Trophoblast cell (in vitro differentiated cells and primary cell): ENCODE measurements around the gene FAM169A.

ENCODE experiments used
- DNase-seq, 2 donors: peaks; one replicate each; pipeline ENCODE4 v3.0.0-alpha.2; 2016
- H2AFZ ChIP-seq: 2 replicates; pipeline ENCODE4 v1.6.1; 2013; ENCODE audit warnings: low read length, moderate library complexity, mild to moderate bottlenecking; ENCODE audit not compliant: insufficient read depth, poor library complexity
- H2AK5ac ChIP-seq: 2 replicates; pipeline ENCODE4 v1.6.1; 2013; ENCODE audit warnings: mild to moderate bottlenecking, low read length
- H2BK120ac ChIP-seq: 2 replicates; pipeline ENCODE4 v1.6.1; 2013; ENCODE audit warnings: low read length, mild to moderate bottlenecking, moderate library complexity; ENCODE audit not compliant: insufficient read depth, poor library complexity
- H2BK12ac ChIP-seq: 2 replicates; pipeline ENCODE4 v1.6.1; 2013; ENCODE audit warnings: mild to moderate bottlenecking, low read length, moderate library complexity
- H2BK5ac ChIP-seq: 2 replicates; pipeline ENCODE4 v1.6.1; 2013; ENCODE audit warnings: low read length, low read depth, moderate library complexity, mild to moderate bottlenecking; ENCODE audit not compliant: poor library complexity
- H3K14ac ChIP-seq: 2 replicates; pipeline ENCODE4 v1.6.1; 2013; ENCODE audit warnings: mild to moderate bottlenecking, low read length
- H3K18ac ChIP-seq: 2 replicates; pipeline ENCODE4 v1.6.1; 2013; ENCODE audit warnings: mild to moderate bottlenecking, low read length
- H3K23ac ChIP-seq: 2 replicates; pipeline ENCODE4 v1.6.1; 2013; ENCODE audit warnings: low read length
- H3K27ac ChIP-seq: 2 replicates; pipeline ENCODE4 v1.5.1; 2013; ENCODE audit warnings: low read depth, mild to moderate bottlenecking, inconsistent platforms, low read length, moderate library complexity
- H3K27me3 ChIP-seq: 2 replicates; pipeline ENCODE4 v1.6.1; 2013; ENCODE audit warnings: inconsistent platforms, mild to moderate bottlenecking, low read length, moderate library complexity; ENCODE audit not compliant: insufficient read depth
- H3K36me3 ChIP-seq, 2 experiments: 1 replicate in 1 of 2; 2 replicates in 1 of 2; pipeline ENCODE4 v1.6.1; 2013; ENCODE audit warnings: low read length in 2 of 2, mild to moderate bottlenecking in 2 of 2, moderate library complexity in 1 of 2; ENCODE audit not compliant: insufficient read depth in 2 of 2, control insufficient read depth in 1 of 2
- H3K4ac ChIP-seq: 2 replicates; pipeline ENCODE4 v1.6.1; 2013; ENCODE audit warnings: low read depth, mild to moderate bottlenecking, low read length, moderate library complexity
- H3K4me1 ChIP-seq, 2 experiments: 1 replicate in 1 of 2; 2 replicates in 1 of 2; pipeline ENCODE4 v1.6.1; 2013; ENCODE audit warnings: low read length in 2 of 2, mild to moderate bottlenecking in 2 of 2, moderate library complexity in 1 of 2; ENCODE audit not compliant: insufficient read depth in 2 of 2, control insufficient read depth in 1 of 2
- H3K4me2 ChIP-seq: 2 replicates; pipeline ENCODE4 v1.6.1; 2013; ENCODE audit warnings: inconsistent platforms, mild to moderate bottlenecking, low read length, moderate library complexity
- H3K4me3 ChIP-seq: 2 replicates; pipeline ENCODE4 v1.5.1; 2013; ENCODE audit warnings: mild to moderate bottlenecking, low read depth, low read length, inconsistent platforms
- H3K79me1 ChIP-seq: one replicate; pipeline ENCODE4 v1.6.1; 2013; ENCODE audit warnings: low read length
- H3K79me2 ChIP-seq: 2 replicates; pipeline ENCODE4 v1.6.1; 2013; ENCODE audit warnings: low read length, mild to moderate bottlenecking; ENCODE audit not compliant: control insufficient read depth, insufficient read depth, poor library complexity
- H3K9ac ChIP-seq: 2 replicates; pipeline ENCODE4 v1.6.1; 2013; ENCODE audit warnings: mild to moderate bottlenecking, low read length
- H3K9me3 ChIP-seq: 2 replicates; pipeline ENCODE4 v1.6.1; 2013; ENCODE audit warnings: low read depth, mild to moderate bottlenecking, control low read depth, inconsistent platforms, low read length; ENCODE audit not compliant: insufficient read depth
- H4K12ac ChIP-seq: 2 replicates; pipeline ENCODE4 v1.6.1; 2013; ENCODE audit warnings: low read depth, mild to moderate bottlenecking, low read length, moderate library complexity
- H4K8ac ChIP-seq: 2 replicates; pipeline ENCODE4 v1.6.1; 2013; ENCODE audit warnings: low read depth, mild to moderate bottlenecking, low read length, moderate library complexity
- H4K91ac ChIP-seq: one replicate; pipeline ENCODE4 v1.6.1; 2013; ENCODE audit warnings: low read depth, mild to moderate bottlenecking, low read length, moderate library complexity
- WGBS: extraction: QIAGEN DNeasy Blood & Tissue Kit; methylation state at CpG from one replicate; pipeline ENCODE4 v1.1.7; 2013; ENCODE audit warnings: missing lambda C conversion rate; ENCODE audit not compliant: insufficient read length, insufficient coverage; ENCODE audit errors: extremely low coverage; 5-methylcytosine and 5-hydroxymethylcytosine counted together

FAM169A gene

DNA sequence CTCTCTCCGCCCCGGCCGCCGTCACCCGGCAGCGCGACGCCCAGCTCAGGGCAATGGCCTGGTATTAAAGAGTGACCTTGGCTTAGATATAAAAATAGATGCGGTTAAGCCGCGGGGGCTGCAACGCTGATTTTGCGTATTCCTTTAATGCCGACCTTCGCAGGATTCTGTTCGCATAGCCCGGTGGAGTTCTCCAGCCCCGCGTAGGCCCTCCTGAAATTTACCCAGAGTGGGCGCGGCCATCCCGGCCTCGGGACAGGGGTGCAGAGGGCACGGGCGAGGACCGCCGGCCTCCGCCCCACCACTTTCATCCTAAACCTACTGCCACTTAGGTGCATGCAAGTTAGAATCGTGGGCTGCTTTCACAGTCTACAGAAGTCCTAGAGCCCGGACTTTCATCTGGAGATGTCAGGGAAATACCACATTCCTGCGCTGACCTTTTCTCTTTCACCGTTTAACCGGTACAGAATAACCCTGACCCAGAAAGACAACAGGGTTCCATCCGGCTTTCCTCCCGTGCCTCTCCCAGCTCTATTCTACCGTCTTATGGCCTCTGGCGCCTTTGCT lies 492 bp upstream of the FAM169A start:
- H3K79me2 ChIP-seq, result peaks cover 26% of the 10 kb centered on the region
- peak overlapping the region; percentile 92 for H3K14ac ChIP-seq
- H3K79me1 ChIP-seq, result peaks cover 38% of the 10 kb centered on the region
- no peaks in the 10 kb centered on the region for H3K36me3 ChIP-seq
- H4K91ac ChIP-seq, result peak overlapping the region; percentile 87
- peak overlapping the region; percentile 61 for H4K8ac ChIP-seq
- H3K4me2 ChIP-seq, result peak overlapping the region; percentile 94
- no peaks in the 10 kb centered on the region for H3K9me3 ChIP-seq
- no CpG with 5 or more reads among the region's 37 CpGs for WGBS
- H2BK5ac ChIP-seq, result peak overlapping the region; percentile 96
- peak overlapping the region; percentile 96 for H3K4me3 ChIP-seq
- peak overlapping the region; percentile 94 for H3K9ac ChIP-seq
- peak overlapping the region; percentile 32 for H2BK12ac ChIP-seq
- no peaks in the 10 kb centered on the region for H3K27me3 ChIP-seq
- H3K18ac ChIP-seq, result peak overlapping the region; percentile 79
- H4K12ac ChIP-seq, result peak overlapping the region; percentile 54
- peak overlapping the region; percentile 21 for H2AK5ac ChIP-seq
- H3K27ac ChIP-seq, result peak overlapping the region; percentile 97
- peak overlapping the region; percentile 86 for H3K4ac ChIP-seq
- peaks cover 9 to 12% of the 10 kb centered on the region in 2 experiments for H3K4me1 ChIP-seq
- DNase-seq, result peak in 1 of 2 donors; percentile 50
- H3K23ac ChIP-seq, result no peak overlapping the region
- H2AFZ ChIP-seq, result peak overlapping the region; percentile 41
- H2BK120ac ChIP-seq, result peak overlapping the region; percentile 98

DNA sequence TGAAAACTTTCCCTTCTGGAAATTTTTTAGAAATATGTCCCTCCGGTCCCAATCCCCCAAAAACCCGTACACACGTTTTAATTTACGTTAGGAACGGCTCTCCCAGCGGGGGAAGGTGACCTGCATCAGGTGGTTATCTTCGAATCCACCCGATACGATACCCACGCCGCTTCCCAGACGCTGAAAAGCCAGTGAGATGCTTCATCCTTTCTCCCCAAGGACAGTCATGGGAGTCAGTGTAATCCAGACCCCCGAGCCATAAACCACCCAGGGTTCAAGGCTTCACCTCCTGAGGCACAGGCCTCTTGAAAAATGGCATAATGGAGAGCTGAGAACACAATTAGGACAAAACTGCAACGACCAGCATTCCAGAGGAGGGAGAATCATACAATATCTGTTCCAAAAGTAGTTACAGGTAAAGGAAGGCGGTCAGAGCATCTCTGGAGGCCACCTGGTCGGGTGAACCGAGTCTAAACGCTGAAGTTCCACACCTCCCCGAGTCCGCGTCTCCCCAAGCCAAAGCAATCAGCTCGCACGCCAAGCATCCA lies 857 bp downstream of the FAM169A start:
- H2BK120ac ChIP-seq, result peak overlapping the region; percentile 98
- H3K9ac ChIP-seq, result peak overlapping the region; percentile 94
- H2AK5ac ChIP-seq, result peak overlapping the region; percentile 66
- peaks cover 0 to 2% of the 10 kb centered on the region in 2 experiments for H3K36me3 ChIP-seq
- no peaks in the 10 kb centered on the region for H3K9me3 ChIP-seq
- no peaks in the 10 kb centered on the region for H3K27me3 ChIP-seq
- H3K4ac ChIP-seq, result peak overlapping the region; percentile 86
- peak in 1 of 2 donors; percentile 23 for DNase-seq
- peak overlapping the region; percentile 50 for H3K23ac ChIP-seq
- H3K14ac ChIP-seq, result peak overlapping the region; percentile 92
- H3K79me1 ChIP-seq, result peaks cover 33% of the 10 kb centered on the region
- H4K91ac ChIP-seq, result peak overlapping the region; percentile 87
- H3K18ac ChIP-seq, result peak overlapping the region; percentile 79
- peak overlapping the region; percentile 80 for H2BK12ac ChIP-seq
- H2BK5ac ChIP-seq, result peak overlapping the region; percentile 96
- peaks cover 32% of the 10 kb centered on the region for H3K79me2 ChIP-seq
- H2AFZ ChIP-seq, result peak overlapping the region; percentile 41
- H4K8ac ChIP-seq, result peak overlapping the region; percentile 61
- peaks cover 9% of the 10 kb centered on the region in 2 experiments for H3K4me1 ChIP-seq
- peak overlapping the region; percentile 97 for H3K27ac ChIP-seq
- peak overlapping the region; percentile 81 for H4K12ac ChIP-seq
- no CpG with 5 or more reads among the region's 23 CpGs for WGBS
- peak overlapping the region; percentile 94 for H3K4me2 ChIP-seq
- peak overlapping the region; percentile 96 for H3K4me3 ChIP-seq

DNA sequence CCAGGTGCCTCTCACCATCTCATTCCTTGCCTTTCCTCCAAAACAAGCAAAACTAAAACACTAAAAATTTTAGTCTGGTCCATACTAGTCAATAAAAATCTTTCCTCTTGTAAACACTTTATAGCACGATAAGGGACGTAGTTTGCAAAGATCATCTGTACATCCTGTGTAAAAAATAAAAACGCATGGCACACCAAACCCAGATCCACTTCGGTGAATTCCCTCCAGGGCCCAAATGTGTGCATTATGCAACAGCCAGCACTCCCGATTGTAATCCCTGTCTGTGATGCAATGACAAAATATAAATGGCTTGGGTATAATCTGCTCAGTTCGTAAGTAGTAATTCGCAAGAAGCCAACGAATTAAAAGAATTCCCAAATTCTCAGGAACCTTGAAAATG lies 1.4 kb downstream of the FAM169A start:
- WGBS, result no CpG with 5 or more reads among the region's 8 CpGs
- H2AFZ ChIP-seq, result no peak overlapping the region
- H3K27ac ChIP-seq, result peak overlapping the region; percentile 97
- no peak overlapping the region for H3K18ac ChIP-seq
- peak overlapping the region; percentile 78 for H3K4ac ChIP-seq
- no peaks in the 10 kb centered on the region for H3K9me3 ChIP-seq
- H2BK5ac ChIP-seq, result no peak overlapping the region
- no peak overlapping the region for H2AK5ac ChIP-seq
- DNase-seq, result peak; percentile 46 to 82
- no peak overlapping the region for H3K23ac ChIP-seq
- H3K79me1 ChIP-seq, result peaks cover 30% of the 10 kb centered on the region
- no peak overlapping the region for H4K8ac ChIP-seq
- no peak overlapping the region for H2BK120ac ChIP-seq
- no peaks in the 10 kb centered on the region for H3K27me3 ChIP-seq
- no peak overlapping the region for H3K9ac ChIP-seq
- H4K91ac ChIP-seq, result no peak overlapping the region
- no peak overlapping the region for H4K12ac ChIP-seq
- no peak overlapping the region for H3K14ac ChIP-seq
- peak overlapping the region; percentile 94 for H3K4me2 ChIP-seq
- H3K36me3 ChIP-seq, result peaks cover 0 to 2% of the 10 kb centered on the region in 2 experiments
- no peak overlapping the region for H2BK12ac ChIP-seq
- peak overlapping the region; percentile 60 for H3K4me3 ChIP-seq
- H3K4me1 ChIP-seq, result peaks cover 8 to 9% of the 10 kb centered on the region in 2 experiments
- peaks cover 32% of the 10 kb centered on the region for H3K79me2 ChIP-seq

DNA sequence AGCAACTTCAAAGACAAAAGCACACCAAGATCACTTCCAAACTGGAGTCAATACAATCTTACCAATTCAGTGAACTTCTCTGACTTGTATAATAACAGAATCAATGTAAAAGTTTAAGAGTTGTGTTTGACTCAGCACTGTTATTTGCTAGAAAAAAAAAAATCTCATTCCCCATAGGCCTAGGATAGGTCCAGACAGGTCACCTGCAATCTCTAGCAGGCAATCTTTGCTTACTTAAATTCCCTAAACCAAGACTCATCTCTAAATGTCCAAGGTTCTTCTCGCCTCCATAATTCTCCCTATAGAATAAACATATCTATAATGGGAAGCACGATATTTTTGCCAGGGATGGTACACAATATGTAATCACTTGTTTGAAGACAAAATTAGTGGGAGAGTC lies 2.5 kb downstream of the FAM169A start:
- no peaks in the 10 kb centered on the region for H3K9me3 ChIP-seq
- no peak overlapping the region for H2AFZ ChIP-seq
- H3K23ac ChIP-seq, result no peak overlapping the region
- peaks cover 22% of the 10 kb centered on the region for H3K79me1 ChIP-seq
- H2AK5ac ChIP-seq, result no peak overlapping the region
- DNase-seq, result no peak
- no peaks in the 10 kb centered on the region for H3K27me3 ChIP-seq
- H3K4ac ChIP-seq, result no peak overlapping the region
- H3K4me2 ChIP-seq, result no peak overlapping the region
- no peak overlapping the region for H2BK12ac ChIP-seq
- H4K12ac ChIP-seq, result no peak overlapping the region
- no peak overlapping the region for H3K27ac ChIP-seq
- peaks cover 32% of the 10 kb centered on the region for H3K79me2 ChIP-seq
- no CpG with 5 or more reads among the region's 2 CpGs for WGBS
- H2BK5ac ChIP-seq, result no peak overlapping the region
- no peak overlapping the region for H4K8ac ChIP-seq
- no peak overlapping the region for H4K91ac ChIP-seq
- no peak overlapping the region for H3K4me3 ChIP-seq
- no peak overlapping the region for H3K14ac ChIP-seq
- H3K18ac ChIP-seq, result no peak overlapping the region
- H3K4me1 ChIP-seq, result peaks cover 4 to 5% of the 10 kb centered on the region in 2 experiments
- no peak overlapping the region for H2BK120ac ChIP-seq
- peaks cover 0 to 2% of the 10 kb centered on the region in 2 experiments for H3K36me3 ChIP-seq
- no peak overlapping the region for H3K9ac ChIP-seq
